ENCODE data around the gene OPA1.

The OPA1 gene

DNA sequence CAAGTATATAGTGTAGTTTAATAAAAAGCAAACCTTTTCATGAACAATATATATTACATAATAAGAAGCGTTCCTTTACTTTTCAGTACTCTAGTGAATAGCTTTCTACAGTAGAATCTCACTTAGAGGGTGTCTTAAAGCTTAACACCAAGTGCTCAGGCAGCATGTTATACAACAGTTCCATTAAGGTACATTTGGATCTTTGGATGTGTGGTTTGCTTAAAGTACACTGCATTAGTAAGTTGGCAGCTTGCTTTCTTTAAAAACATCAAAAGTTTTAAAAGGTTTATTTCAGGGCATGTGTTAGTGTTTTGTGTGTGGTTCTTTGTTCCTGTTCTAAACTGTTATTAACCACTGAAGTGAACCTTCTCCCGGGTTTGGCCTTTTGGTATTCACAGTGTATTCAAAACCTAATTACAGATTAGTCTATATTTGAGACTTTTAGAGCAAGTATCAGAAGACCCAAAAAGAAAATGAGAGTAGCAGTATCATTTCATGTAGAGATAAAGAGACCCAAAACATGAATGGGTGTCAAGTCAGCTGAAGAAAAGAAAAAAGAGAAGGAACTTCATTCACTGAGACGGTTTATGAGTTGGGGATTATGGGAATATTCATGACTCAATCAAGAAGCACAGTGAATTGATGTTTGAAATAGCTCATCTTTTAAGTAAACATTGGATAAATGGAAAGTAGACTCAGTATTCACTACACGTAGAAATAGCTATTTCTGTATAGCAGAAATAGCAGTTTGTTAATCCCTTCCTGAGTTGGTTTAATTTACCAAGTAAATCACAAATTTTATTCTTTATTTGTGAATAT is 93.9 kb downstream of the OPA1 start:
- TF ChIP-seq CTCF (IDR thresholded peaks at IDR 0.05; ENCODE audit: low read length) = no peak
- TF ChIP-seq EZH2phosphoT487 (IDR thresholded peaks at IDR 0.05; ENCODE audit: low read length) = no peak
- no peak for TF ChIP-seq EZH2 (optimal IDR thresholded peaks at IDR 0.05; ENCODE audit: low read depth, low read length)
- no peak overlapping the region for H3K4me2 ChIP-seq (ENCODE audit: low read depth, low read length)
- no peaks in the 10 kb centered on the region for H3K79me2 ChIP-seq (ENCODE audit: low read length)
- DNase-seq = no peak
- H3K9me3 ChIP-seq (replicated peaks; ENCODE audit: insufficient read depth, low read length) = no peaks in the 10 kb centered on the region
- no peaks in the 10 kb centered on the region for H3K36me3 ChIP-seq (replicated peaks; ENCODE audit: insufficient read depth, low read length)
- no peak overlapping the region for H3K9ac ChIP-seq (ENCODE audit: low read length)
- no peaks in the 10 kb centered on the region for H3K27me3 ChIP-seq (replicated peaks; ENCODE audit: insufficient read depth, low read length)
- no peak overlapping the region for H3K27ac ChIP-seq (ENCODE audit: low read length)
- no peaks in the 10 kb centered on the region for H4K20me1 ChIP-seq (ENCODE audit: insufficient read depth, low read length)
- H3K4me1 ChIP-seq (ENCODE audit: low read length) = no peaks in the 10 kb centered on the region
- H3K9me2 ChIP-seq (replicated peaks; ENCODE audit: insufficient read depth, low read length) = no peaks in the 10 kb centered on the region
- H3K4me3 ChIP-seq (ENCODE audit: low read length) = no peak overlapping the region
- no peaks in the 10 kb centered on the region for H3F3A ChIP-seq (ENCODE audit: insufficient read depth, low read length)
- H2AFZ ChIP-seq (ENCODE audit: low read length) = no peak overlapping the region

DNA sequence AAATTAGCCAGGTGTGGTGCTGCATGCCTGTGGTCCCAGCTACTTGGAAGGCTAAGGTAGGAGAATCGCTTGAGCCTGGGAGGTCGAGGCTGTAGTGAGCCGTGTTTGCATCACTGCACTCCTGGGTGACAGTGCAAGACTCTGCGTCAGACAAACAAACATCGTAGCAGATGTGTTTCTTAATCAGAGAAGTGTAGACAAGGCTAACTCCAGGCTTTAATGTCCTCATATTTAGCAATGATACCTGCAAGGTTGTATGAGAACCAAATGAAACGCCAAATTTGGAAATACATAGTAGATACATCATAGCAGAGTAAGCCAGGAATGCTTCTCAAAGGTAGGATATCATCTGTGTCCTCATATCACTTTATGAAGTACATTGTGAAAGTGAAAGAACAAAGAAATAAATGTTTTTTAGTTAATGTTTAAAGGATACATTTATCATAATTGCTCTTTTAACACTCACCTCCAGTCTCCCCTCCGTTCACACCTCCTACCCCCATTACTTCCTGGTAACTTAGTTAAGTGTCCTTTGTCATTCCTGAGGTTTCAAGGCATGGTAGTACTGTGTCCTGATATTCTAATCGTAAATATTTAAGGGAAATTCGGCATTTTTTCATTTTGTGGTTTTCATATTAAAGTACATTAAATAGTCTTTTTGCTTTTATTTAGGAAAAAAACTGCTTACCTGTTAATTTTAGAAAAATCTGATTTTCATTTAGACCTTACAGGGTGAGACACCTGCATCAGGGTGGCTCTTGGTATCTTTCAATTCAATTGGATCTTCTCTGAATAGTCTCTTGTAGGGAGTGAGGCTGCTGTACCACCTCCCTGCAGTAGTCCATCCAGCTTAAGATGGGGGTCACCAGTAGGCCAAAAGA is 96.1 kb downstream of the OPA1 start:
- H3K79me2 ChIP-seq (ENCODE audit: low read length) = no peaks in the 10 kb centered on the region
- no peaks in the 10 kb centered on the region for H3K27me3 ChIP-seq (replicated peaks; ENCODE audit: insufficient read depth, low read length)
- no peaks in the 10 kb centered on the region for H3F3A ChIP-seq (ENCODE audit: insufficient read depth, low read length)
- H3K27ac ChIP-seq (ENCODE audit: low read length) = no peak overlapping the region
- no peak overlapping the region for H3K4me3 ChIP-seq (ENCODE audit: low read length)
- H3K9ac ChIP-seq (ENCODE audit: low read length) = no peak overlapping the region
- no peak for TF ChIP-seq EZH2 (optimal IDR thresholded peaks at IDR 0.05; ENCODE audit: low read depth, low read length)
- TF ChIP-seq CTCF (IDR thresholded peaks at IDR 0.05; ENCODE audit: low read length) = no peak
- TF ChIP-seq EZH2phosphoT487 (IDR thresholded peaks at IDR 0.05; ENCODE audit: low read length) = no peak
- DNase-seq = no peak
- H3K36me3 ChIP-seq (replicated peaks; ENCODE audit: insufficient read depth, low read length) = no peaks in the 10 kb centered on the region
- H3K9me2 ChIP-seq (replicated peaks; ENCODE audit: insufficient read depth, low read length) = no peaks in the 10 kb centered on the region
- no peaks in the 10 kb centered on the region for H3K4me1 ChIP-seq (ENCODE audit: low read length)
- no peak overlapping the region for H3K4me2 ChIP-seq (ENCODE audit: low read depth, low read length)
- no peak overlapping the region for H2AFZ ChIP-seq (ENCODE audit: low read length)
- no peaks in the 10 kb centered on the region for H3K9me3 ChIP-seq (replicated peaks; ENCODE audit: insufficient read depth, low read length)
- H4K20me1 ChIP-seq (ENCODE audit: insufficient read depth, low read length) = no peaks in the 10 kb centered on the region

- Histone ChIP-seq H3K27me3 (replicated peaks; ENCODE audit: insufficient read depth, low read length) (no peaks in the 10 kb centered on the region), H3K36me3 (replicated peaks; ENCODE audit: insufficient read depth, low read length) (no peaks in the 10 kb centered on the region), H3K4me3 (ENCODE audit: low read length) (no peak overlapping the region), H3F3A (ENCODE audit: insufficient read depth, low read length) (no peaks in the 10 kb centered on the region), H3K9me3 (replicated peaks; ENCODE audit: insufficient read depth, low read length) (no peaks in the 10 kb centered on the region), H3K4me1 (ENCODE audit: low read length) (no peaks in the 10 kb centered on the region), H3K79me2 (ENCODE audit: low read length) (no peaks in the 10 kb centered on the region), H3K4me2 (ENCODE audit: low read depth, low read length) (no peak overlapping the region), H4K20me1 (ENCODE audit: insufficient read depth, low read length) (no peaks in the 10 kb centered on the region), H3K9ac (ENCODE audit: low read length) (no peak overlapping the region), H2AFZ (ENCODE audit: low read length) (no peak overlapping the region), H3K9me2 (replicated peaks; ENCODE audit: insufficient read depth, low read length) (no peaks in the 10 kb centered on the region), H3K27ac (ENCODE audit: low read length) (no peak overlapping the region)
- TF ChIP-seq CTCF (IDR thresholded peaks at IDR 0.05; ENCODE audit: low read length) (no peak), EZH2phosphoT487 (IDR thresholded peaks at IDR 0.05; ENCODE audit: low read length) (no peak), EZH2 (optimal IDR thresholded peaks at IDR 0.05; ENCODE audit: low read depth, low read length) (no peak)
- no peak for DNase-seq
Observed at GRCh38 chr3:193693774-193694173, 100.8 kb downstream of the OPA1 start.
